ENCODE measurements around the gene STARD8. TPM values are rescaled to one million over a fixed set of nuclear protein-coding genes. Genes with fewer than 3 reads are reported as not detected.
"Not testable (repeated sequence)": the region's sequence is repeated elsewhere in the genome, so short reads cannot be mapped to it uniquely, and the experiment has no call there.

Gene STARD8
- total RNA-seq (2014; rRNA removed; shearing (Covaris generic)): 0.34 and 0.48 TPM in 2 replicates
- polyA plus RNA-seq (2015; cell fraction: cytosol; rRNA removed): 0.89 and 1.3 TPM in 2 replicates
- polyA plus RNA-seq (2015; cell fraction: nucleus; rRNA removed): 0.76 and 2.0 TPM in 2 replicates

DNA sequence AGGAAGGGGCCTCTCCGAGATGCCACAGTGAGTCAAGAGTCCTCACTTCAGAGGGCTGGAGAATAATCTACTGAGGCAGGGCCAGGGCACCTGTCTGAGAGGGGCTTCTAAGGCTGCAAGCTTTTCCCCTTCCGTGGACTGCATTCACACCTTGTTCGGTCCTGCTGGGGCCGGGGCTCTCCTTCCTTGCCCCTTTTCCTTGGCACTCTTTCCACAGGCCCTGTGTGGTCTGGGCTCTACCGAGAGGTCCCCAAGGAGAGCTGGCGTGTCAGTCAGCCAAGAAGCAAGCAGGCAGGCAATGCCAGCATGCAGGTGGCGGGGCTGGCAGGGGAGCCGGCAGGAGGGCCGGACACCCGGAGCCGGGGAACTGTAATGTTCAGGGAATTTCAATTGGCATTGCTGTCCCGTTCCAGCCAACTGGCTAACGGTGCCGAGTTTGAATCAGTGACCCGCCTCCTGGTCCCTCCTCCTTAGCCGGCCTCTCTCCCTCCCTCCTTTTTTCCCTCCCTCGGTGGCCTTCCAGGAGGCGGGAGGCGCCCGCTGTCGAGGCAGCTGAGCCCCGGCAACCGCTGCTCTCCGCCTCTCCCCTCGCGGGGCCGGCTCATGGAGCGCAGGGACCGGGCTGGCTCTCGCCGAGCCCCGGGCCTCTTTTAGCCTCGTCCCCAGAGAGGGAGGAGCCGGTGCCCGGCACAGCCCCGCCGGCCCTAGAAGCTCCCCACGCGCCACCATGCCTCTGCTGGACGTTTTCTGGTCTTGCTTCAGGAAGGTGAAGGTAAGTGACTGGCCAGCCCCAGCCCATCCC lies at the start of gene STARD8:
STARD8 (plus strand) TSS at position 511 of the 802 bp plus-strand sequence; CDS start at position 728, 217 bp downstream.
- in situ Hi-C loops (cut with HindIII; ENCODE audit: low pct_unique_long_range_greater_than_20kb, low sequenced_read_pairs): no loop called here
- peak; percentile 45 for DNase-seq (ENCODE audit: low read depth, low spot score)

GRCh38 chrX:68598841-68599240 lies 48.6 kb upstream of the STARD8 start:
- peak; percentile 31 for DNase-seq (ENCODE audit: low read depth, low spot score)
- in situ Hi-C loops (cut with HindIII; ENCODE audit: low pct_unique_long_range_greater_than_20kb, low sequenced_read_pairs): no loop called here

DNA sequence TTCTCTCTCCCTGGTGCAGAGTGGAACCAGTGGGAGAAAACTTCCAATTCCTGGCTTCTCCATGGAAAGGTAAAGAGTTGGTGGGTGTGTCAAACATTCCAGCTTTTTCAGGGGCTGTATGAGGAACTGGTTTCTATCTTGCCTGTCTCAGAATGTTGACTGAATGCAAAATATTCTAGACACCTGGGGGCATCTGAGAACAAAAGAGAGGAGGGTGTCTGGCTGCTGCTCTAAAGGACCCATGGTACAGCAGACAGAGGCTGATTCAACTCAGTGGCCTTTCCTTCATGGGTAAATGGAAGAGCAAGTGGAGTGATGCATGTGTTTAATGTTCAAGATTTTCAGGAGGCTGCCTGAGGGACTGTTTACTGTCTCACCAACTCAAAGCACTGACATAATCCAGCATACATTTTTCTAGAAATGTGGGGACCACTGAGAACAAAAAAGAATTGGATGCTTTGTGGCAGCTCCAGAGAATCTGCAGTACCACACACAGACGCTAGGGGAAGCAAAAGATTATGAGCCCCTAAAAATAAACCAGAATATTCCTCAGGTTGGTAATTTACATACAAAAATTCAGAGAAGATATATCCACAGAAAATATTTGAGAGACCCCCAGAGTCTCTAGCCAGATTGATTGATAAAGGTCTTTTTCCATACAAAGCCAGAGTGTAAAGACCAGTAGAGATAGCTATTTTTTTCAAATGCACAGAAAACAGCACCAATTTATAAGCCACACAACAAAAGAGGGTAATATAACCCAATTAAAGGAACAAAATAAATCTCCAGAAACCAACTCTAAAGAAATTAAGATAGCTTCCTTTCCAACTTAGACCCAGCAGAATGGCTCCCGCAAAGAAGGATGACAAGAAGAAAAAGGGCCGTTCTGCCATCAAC lies 48.0 kb upstream of the STARD8 start:
- in situ Hi-C loops (cut with HindIII; ENCODE audit: low pct_unique_long_range_greater_than_20kb, low sequenced_read_pairs): no loop called here
- peak; percentile 40 for DNase-seq (ENCODE audit: low read depth, low spot score)

GRCh38 chrX:68604216-68604615 lies 43.2 kb upstream of the STARD8 start:
- in situ Hi-C loops (cut with HindIII; ENCODE audit: low pct_unique_long_range_greater_than_20kb, low sequenced_read_pairs); DNase-seq (ENCODE audit: low read depth, low spot score): not testable (repeated sequence)

- DNase-seq (ENCODE audit: low read depth, low spot score); in situ Hi-C loops (cut with HindIII; ENCODE audit: low pct_unique_long_range_greater_than_20kb, low sequenced_read_pairs): not testable (repeated sequence)
Observed at GRCh38 chrX:68614733-68615132, 32.7 kb upstream of the STARD8 start.

DNA sequence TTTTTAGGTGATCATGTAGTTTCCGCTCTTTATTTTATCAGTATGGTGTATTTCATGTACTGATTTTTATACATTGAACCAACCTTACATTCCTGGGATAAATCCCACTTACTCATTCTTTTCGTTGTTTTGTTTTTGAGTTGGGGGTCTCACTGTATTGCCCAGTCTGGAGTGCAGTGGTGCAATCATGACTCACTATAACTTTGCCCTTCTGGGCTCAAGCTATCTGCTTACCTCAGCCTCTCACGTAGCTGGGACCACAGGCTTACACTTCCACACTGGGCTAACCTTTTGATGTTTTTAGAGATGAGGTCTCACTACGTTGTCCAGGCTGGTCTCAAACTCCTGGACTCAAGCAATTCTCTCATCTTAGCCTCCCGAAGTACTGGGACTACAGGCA lies 19.5 kb upstream of the STARD8 start:
- in situ Hi-C loops (cut with HindIII; ENCODE audit: low pct_unique_long_range_greater_than_20kb, low sequenced_read_pairs): no loop called here
- DNase-seq (ENCODE audit: low read depth, low spot score): no peak

- in situ Hi-C loops (cut with HindIII; ENCODE audit: low pct_unique_long_range_greater_than_20kb, low sequenced_read_pairs); DNase-seq (ENCODE audit: low read depth, low spot score): not testable (repeated sequence)
Observed at GRCh38 chrX:68629936-68630335, 17.5 kb upstream of the STARD8 start.

GRCh38 chrX:68631336-68631735 lies 16.1 kb upstream of the STARD8 start:
- DNase-seq (ENCODE audit: low read depth, low spot score): no peak
- in situ Hi-C loops (cut with HindIII; ENCODE audit: low pct_unique_long_range_greater_than_20kb, low sequenced_read_pairs): no loop called here

- DNase-seq (ENCODE audit: low read depth, low spot score): no peak
Observed at GRCh38 chrX:68632491-68632890, 15.0 kb upstream of the STARD8 start.

DNA sequence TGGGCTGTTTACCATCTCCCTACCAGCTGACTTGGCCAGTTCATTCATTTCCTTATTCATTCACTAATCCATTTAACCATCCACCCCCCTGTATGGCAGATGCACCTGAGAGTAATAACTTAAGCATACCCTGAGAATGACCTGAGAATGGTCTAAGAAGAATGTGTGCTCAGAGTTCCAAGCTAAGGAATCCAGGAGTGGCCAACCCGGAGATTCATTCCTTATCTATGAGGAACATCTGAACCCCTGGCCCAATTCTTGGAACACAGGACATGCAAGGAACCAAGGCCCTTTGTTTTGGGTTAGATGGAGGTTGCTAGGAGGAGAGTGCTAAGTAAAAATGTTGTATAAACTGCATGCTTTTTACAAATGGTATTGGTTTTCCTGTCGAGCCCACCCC lies 13.5 kb upstream of the STARD8 start:
- in situ Hi-C loops (cut with HindIII; ENCODE audit: low pct_unique_long_range_greater_than_20kb, low sequenced_read_pairs): no loop called here
- no peak for DNase-seq (ENCODE audit: low read depth, low spot score)

More at GRCh38 chrX:68632491-68632890, 15.0 kb upstream of the STARD8 start:
- in situ Hi-C loops (cut with HindIII; ENCODE audit: low pct_unique_long_range_greater_than_20kb, low sequenced_read_pairs): no loop called here

- in situ Hi-C loops (cut with HindIII; ENCODE audit: low pct_unique_long_range_greater_than_20kb, low sequenced_read_pairs): no loop called here
- no peak for DNase-seq (ENCODE audit: low read depth, low spot score)
Observed at GRCh38 chrX:68634649-68635227, 12.7 kb upstream of the STARD8 start.

DNA sequence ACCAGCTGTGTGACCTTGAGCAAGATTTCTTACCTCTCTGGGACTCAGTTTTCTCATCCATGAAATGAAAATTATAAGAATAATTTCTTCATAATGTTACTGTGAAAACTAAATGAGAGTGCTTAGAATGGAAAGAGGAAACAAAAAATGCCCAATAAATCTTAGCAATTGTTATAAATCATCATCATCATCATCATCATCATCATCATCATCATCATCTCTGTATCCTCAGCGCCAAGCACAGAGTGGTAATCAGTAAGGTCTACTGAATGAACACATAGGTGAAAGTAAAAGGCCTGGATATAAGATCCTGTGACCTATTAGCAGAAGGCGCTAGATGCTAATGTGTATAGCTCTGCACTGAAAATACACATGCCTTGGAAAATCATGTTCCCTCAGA lies 6.8 kb upstream of the STARD8 start:
- in situ Hi-C loops (cut with HindIII; ENCODE audit: low pct_unique_long_range_greater_than_20kb, low sequenced_read_pairs): no loop called here
- DNase-seq (ENCODE audit: low read depth, low spot score): no peak

DNA sequence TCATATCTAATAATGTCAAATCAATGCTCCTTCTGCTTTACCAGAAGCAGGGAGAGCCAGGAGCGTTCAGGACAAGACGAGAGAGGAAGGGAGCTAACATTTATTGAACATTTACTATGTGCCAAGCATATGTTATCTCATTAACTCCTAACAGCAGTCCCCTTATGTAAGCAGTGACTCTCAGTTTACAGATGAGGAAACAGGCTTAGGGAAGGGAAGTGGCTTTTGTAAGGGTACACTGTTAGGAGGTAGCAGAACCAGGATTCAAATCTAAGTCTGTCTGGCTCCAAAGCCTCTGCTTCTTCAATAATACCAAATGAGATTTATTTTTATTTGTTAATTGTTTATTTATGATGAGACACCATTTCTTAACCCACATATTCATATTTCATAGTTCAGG lies 2.6 kb upstream of the STARD8 start:
- DNase-seq (ENCODE audit: low read depth, low spot score): no peak
- in situ Hi-C loops (cut with HindIII; ENCODE audit: low pct_unique_long_range_greater_than_20kb, low sequenced_read_pairs): no loop called here

DNA sequence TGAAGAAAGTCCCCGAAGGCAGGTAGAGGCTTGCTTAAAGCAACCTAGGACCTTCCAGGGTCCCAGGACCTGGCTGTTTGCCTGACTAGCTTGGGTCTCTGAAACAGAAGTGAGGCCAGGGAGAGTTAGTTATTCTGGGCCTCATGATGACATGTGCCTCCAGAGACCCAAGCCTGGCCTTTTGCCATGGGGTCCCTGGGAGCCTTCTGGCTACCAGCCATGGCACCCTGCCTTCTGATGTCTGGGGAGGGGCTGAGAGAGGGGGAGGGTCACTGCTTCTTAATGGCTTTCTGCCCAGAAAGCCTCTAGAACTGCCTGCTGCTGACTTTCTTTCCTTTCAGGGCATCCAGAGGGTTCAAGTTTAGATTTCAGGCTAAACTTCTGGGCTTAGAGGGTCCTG lies 1.0 kb upstream of the STARD8 start:
- no peak for DNase-seq (ENCODE audit: low read depth, low spot score)
- in situ Hi-C loops (cut with HindIII; ENCODE audit: low pct_unique_long_range_greater_than_20kb, low sequenced_read_pairs): no loop called here

DNA sequence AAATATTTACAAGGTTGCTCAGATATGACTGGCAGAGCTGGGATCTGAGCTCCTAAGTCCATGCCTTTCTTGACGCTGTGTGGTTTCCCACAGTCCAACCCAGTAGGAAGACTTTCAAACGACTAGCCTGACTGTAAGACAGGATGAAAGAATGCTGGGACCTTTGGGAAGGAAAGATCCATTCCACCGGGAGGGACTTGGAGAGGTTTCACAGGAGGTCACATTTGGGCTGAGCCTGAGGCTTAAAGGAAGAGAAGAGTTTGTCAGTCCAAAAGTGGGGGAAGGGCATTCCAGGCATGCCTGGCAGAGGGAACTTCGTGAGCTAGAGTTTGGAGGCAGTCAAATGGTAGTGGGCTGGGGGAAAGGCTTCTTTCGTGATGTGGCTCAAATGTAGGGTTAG lies 1.5 kb downstream of the STARD8 start:
- in situ Hi-C loops (cut with HindIII; ENCODE audit: low pct_unique_long_range_greater_than_20kb, low sequenced_read_pairs): no loop called here
- peak; percentile 30 for DNase-seq (ENCODE audit: low read depth, low spot score)

DNA sequence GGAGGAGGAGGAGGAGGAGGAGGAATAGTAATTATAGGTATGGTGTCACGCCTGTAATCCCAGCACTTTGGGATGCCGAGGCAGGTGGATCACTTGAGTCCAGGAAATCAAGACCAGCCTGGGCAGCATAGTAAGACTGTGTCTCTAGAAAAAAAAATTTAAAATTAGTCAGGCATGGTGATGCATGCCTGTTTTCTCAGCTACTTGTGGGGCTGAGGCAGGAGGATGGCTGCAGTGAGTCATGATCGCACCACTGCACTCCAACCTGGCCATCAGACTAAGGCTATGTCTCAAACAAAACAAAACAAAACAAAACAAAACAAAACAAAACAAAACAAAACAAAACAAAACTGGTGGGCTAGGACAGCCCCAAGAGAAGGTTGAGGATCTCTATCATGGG lies 3.0 kb downstream of the STARD8 start:
- DNase-seq (ENCODE audit: low read depth, low spot score): no peak
- in situ Hi-C loops (cut with HindIII; ENCODE audit: low pct_unique_long_range_greater_than_20kb, low sequenced_read_pairs): no loop called here

DNA sequence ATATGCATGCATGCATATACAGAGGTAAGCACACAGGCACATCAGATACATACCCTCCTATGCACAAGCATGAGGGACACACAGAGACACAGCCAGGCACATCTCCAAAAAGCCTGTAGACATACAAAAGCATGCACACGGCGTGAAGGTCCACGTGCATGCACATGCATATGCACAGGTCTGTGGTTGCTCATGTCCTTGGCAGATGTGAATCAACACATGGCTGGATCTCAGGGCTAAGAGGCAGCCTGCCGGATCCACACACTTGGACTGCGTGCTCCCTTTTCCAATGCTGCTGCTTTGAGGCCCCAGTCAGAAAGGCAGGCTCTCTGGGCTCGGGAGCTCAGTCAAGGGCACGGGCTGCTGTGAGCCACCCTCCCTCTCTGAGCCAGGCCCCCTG lies 3.6 kb downstream of the STARD8 start:
- DNase-seq (ENCODE audit: low read depth, low spot score): no peak
- in situ Hi-C loops (cut with HindIII; ENCODE audit: low pct_unique_long_range_greater_than_20kb, low sequenced_read_pairs): no loop called here
